HL-60 (cell line): ENCODE measurements around the gene VWA2.

Experiments used
- DNase-seq, 2 experiments: peaks; one replicate each; pipeline ENCODE4 v3.0.0-alpha.2; 2010 to 2020; ENCODE audit warnings: low read depth in 1 of 2, low spot score in 1 of 2
- H3K27ac ChIP-seq: fragments of 250-450 bp; sonication (Bioruptor Pico); replicated peaks from 2 replicates; pipeline ENCODE4 v1.5.1; 2020; ENCODE audit warnings: mild to moderate bottlenecking, moderate library complexity
- H3K27me3 ChIP-seq: fragments of 250-450 bp; sonication (Bioruptor Pico); 2 replicates; pipeline ENCODE4 v1.5.1; 2021; ENCODE audit warnings: mild to moderate bottlenecking, moderate library complexity; ENCODE audit not compliant: insufficient read depth, poor library complexity, severe bottlenecking
- H3K4me3 ChIP-seq: replicated peaks from 2 replicates; pipeline ENCODE4 v1.5.1; 2011; ENCODE audit warnings: mild to moderate bottlenecking, control low read depth, low read length; ENCODE audit not compliant: insufficient read depth
- CTCF ChIP-seq: IDR thresholded peaks from one replicate; pipeline ENCODE4 v1.5.1; 2011; ENCODE audit warnings: low read length, control low read depth, inconsistent platforms; ENCODE audit not compliant: insufficient read depth
- GABPA ChIP-seq: IDR thresholded peaks from 2 replicates; pipeline ENCODE4 v1.6.1; 2012; ENCODE audit warnings: low read depth
- POLR2AphosphoS5 ChIP-seq: IDR thresholded peaks from 2 replicates; pipeline ENCODE4 v1.6.1; 2012; ENCODE audit warnings: low read depth
- REST ChIP-seq: IDR thresholded peaks from 2 replicates; pipeline ENCODE4 v1.6.1; 2012; ENCODE audit warnings: low read depth; ENCODE audit not compliant: insufficient replicate concordance
- SPI1 ChIP-seq: IDR thresholded peaks from 2 replicates; pipeline ENCODE4 v1.6.1; 2012; ENCODE audit warnings: low read depth, mild to moderate bottlenecking, borderline replicate concordance

VWA2 gene

GRCh38 chr10:114250236-114250635, 11.2 kb downstream of the VWA2 start:
- TF ChIP-seq REST (no peak), POLR2AphosphoS5 (no peak), SPI1 (no peak), CTCF (no peak), GABPA (no peak)
- DNase-seq: no peak
- no peaks in the 10 kb centered on the region for H3K27me3 ChIP-seq
- no peak overlapping the region for H3K4me3 ChIP-seq
- H3K27ac ChIP-seq: no peak overlapping the region

GRCh38 chr10:114250716-114251115, 11.7 kb downstream of the VWA2 start:
- TF ChIP-seq REST (no peak), SPI1 (no peak), GABPA (no peak), POLR2AphosphoS5 (no peak), CTCF (no peak)

GRCh38 chr10:114252092-114252491, 13.0 kb downstream of the VWA2 start:
- TF ChIP-seq SPI1: no peak
- TF ChIP-seq GABPA: no peak
- TF ChIP-seq REST: no peak
- no peak for TF ChIP-seq POLR2AphosphoS5
- TF ChIP-seq CTCF: no peak
- no peak for DNase-seq
- Histone ChIP-seq H3K27me3 (no peaks in the 10 kb centered on the region), H3K27ac (no peak overlapping the region), H3K4me3 (no peak overlapping the region)

More at GRCh38 chr10:114250716-114251115, 11.7 kb downstream of the VWA2 start:
- Histone ChIP-seq H3K27ac (no peak overlapping the region), H3K4me3 (no peak overlapping the region), H3K27me3 (no peaks in the 10 kb centered on the region)
- DNase-seq: no peak
